Epithelial cell of prostate (primary cell): ENCODE results near the gene SIAH2.
A peak's percentile ranks its signal among the peaks of the same experiment; 100 is the strongest.

ENCODE experiments used
- DNase-seq: peaks from one replicate; pipeline ENCODE4 v3.0.0-alpha.2; 2011; ENCODE audit warnings: low read depth, low spot score
- H3K27ac ChIP-seq: fragments of 450-650 bp; 2 replicates; pipeline ENCODE4 v1.5.1; 2017; ENCODE audit warnings: mild to moderate bottlenecking

SIAH2 gene

DNA sequence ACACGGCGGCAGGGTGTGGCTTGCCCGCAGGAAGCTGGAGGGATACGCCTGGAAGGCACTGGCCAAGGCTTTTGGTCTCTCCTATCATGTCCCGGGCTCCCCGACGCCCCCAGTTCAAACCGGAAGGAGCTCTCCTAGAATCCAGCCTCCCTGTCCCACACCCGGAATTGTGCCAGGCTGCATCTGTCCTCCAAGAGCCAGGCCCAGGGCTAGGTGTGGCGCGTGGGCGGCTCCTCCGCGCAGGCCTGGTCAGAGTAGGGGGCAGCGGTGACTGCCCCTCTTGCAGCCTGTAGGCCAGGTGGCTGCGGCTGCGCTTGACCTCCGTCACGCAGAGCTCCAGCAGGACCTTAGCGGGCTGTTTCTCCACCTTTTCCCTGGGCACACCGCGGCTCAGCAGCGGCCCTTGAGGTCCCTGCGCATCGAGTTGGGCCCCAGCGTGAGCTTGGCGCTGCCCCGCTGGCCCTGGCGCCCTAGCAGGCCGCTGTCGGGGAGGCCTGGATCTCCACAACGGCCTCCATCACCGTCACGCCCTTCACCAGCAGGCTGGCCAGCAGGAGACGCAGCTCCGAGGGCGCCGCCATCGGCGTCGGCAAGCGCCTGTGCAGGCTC is 15.9 kb upstream of the SIAH2 start:
- DNase-seq, result no peak
- no peak overlapping the region for H3K27ac ChIP-seq

DNA sequence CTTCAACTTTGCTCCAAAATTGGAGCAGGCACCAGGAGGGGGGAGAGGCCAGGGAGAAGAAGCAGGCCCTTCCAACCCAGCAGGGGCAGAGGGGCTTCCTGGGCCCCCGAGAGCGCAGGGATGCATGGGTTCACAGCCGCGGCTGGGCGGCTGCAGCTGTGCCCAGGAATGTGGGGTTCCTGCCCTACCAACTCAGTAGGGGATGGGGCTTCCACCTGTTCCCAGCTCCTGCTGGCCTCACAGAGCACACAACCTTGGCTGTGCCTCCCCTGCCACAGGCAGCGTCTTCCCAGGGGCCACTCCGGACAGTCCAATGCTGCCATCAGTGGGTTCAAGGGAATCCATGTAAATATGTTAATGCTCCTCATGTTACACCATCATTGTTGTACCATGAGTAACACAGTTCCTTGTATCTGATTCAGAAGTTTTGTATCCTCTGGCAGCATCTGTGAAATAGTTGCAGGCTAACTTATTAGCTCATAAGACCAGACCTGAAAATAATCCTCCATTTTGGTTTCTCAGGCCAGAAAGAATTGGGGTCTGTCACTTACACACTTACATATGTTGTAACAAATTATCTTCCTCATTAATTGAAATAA is 12.1 kb upstream of the SIAH2 start:
- peak overlapping the region; percentile 29 for H3K27ac ChIP-seq
- DNase-seq, result no peak

GRCh38 chr3:150773616-150774192 is 10.7 kb upstream of the SIAH2 start:
- no peak for DNase-seq
- H3K27ac ChIP-seq, result no peak overlapping the region

- H3K27ac ChIP-seq, result no peak overlapping the region
These were observed 8.6 kb upstream of the SIAH2 start for GRCh38 chr3:150771600-150771999.

DNA sequence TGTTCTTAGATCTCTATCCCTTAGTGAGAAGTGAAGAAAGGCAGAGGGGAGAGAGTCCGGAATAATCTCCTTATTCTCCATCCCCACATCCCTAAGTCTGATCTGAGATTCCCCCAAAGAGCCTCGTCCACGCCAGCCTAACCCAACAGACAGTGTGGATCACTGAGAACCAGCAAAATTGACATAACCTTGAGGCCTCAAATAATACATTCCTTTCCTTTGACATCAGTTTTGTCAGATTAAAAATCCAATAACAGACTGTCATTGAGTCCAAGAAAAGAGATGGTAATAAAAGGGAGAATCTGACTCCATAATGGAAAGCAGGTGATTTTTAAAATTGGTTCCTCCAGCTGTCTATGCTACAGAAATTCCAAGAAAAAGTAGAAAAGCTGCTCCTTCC is 7.7 kb upstream of the SIAH2 start:
- H3K27ac ChIP-seq, result no peak overlapping the region
- DNase-seq, result no peak

More at GRCh38 chr3:150771600-150771999, 8.6 kb upstream of the SIAH2 start:
- DNase-seq, result no peak

DNA sequence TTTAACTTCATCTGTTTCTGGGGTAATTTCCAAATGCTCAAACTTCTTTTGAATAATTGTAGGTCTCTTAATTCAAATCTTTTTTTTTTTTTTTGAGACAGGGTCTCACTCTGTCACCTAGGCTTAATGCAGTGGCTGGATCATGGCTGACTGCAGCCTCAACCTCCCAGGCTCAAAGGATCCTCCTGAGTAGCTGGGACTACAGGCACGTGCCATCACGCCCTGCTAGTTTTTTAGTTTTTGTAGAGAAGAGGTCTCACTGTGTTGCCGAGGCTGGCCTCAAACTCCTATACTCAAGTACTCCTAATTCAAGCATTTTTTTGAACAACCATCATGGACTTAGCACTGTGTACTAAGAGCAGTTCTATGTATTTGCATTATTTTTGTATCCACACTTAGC is 3.8 kb upstream of the SIAH2 start:
- H3K27ac ChIP-seq, result no peak overlapping the region
- DNase-seq, result no peak

DNA sequence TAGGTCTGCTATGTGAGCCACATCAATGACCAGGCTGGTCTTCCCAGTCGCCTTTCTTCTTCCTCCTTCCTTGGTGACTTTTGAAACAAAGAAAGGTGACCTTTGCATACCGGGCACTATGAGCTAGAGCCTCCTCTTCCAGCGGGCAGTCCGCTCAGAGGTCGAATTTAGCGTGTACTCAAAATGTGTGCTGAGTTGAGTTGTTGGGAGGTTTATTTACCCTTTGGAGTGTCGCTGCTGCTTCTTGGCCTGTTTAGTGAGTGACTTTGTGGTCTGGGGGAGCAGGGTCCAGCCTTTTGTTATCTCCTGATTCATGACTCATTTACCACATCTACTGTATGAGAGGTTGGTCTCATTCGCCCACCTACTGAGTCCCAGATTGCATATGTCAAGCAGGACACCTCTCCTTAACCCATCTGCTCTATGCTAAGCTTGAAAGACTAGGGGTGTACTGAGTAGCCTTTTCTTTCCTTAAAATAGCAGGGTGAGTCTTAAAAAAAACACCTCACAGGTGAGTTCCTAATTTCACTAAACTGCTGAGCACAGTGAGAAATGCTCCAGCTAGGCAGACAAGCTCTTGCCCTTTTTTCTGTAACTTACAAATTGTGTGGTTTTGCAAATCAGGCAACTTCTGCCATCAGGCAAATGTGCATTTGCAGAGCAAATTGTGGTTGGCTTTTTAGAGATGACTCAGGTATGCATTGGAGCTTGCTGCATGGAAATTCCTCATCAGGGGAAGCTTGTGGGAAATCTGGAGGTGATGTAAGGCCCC is 3.2 kb upstream of the SIAH2 start:
- no peak for DNase-seq
- no peak overlapping the region for H3K27ac ChIP-seq

- DNase-seq, result no peak
These were observed 2.0 kb upstream of the SIAH2 start for GRCh38 chr3:150764967-150765366.

GRCh38 chr3:150764566-150764965 is 1.6 kb upstream of the SIAH2 start:
- H3K27ac ChIP-seq, result peak overlapping the region; percentile 96
- DNase-seq, result no peak

More at GRCh38 chr3:150764967-150765366, 2.0 kb upstream of the SIAH2 start:
- no peak overlapping the region for H3K27ac ChIP-seq

GRCh38 chr3:150763841-150764483 is 993 bp upstream of the SIAH2 start:
- H3K27ac ChIP-seq, result peak overlapping the region; percentile 96
- no peak for DNase-seq

DNA sequence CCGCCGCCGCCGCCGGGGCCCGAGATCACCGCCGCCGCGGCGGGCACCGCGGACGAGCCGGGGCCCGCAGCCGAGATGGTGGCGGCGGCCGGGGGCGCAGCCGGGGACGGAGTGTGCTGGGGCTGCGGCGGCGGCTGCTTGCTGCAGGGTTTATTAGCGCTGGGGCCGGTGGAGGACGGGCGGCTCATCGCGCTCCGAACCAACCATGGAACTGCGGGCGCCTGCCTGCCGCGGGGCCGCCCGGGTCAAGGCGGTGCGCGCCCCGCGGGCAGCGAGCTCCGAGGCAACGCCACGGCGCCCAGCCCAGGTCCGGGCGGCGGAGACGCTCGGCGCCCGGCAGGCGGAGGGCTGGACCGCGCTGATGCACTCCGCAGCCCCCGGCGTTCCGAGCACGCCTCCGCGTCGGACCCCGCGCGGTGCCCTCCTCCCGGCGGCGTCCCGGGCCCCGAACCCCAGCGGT is 277 bp downstream of the SIAH2 start:
- DNase-seq, result no peak
- H3K27ac ChIP-seq, result peak overlapping the region; percentile 96

DNA sequence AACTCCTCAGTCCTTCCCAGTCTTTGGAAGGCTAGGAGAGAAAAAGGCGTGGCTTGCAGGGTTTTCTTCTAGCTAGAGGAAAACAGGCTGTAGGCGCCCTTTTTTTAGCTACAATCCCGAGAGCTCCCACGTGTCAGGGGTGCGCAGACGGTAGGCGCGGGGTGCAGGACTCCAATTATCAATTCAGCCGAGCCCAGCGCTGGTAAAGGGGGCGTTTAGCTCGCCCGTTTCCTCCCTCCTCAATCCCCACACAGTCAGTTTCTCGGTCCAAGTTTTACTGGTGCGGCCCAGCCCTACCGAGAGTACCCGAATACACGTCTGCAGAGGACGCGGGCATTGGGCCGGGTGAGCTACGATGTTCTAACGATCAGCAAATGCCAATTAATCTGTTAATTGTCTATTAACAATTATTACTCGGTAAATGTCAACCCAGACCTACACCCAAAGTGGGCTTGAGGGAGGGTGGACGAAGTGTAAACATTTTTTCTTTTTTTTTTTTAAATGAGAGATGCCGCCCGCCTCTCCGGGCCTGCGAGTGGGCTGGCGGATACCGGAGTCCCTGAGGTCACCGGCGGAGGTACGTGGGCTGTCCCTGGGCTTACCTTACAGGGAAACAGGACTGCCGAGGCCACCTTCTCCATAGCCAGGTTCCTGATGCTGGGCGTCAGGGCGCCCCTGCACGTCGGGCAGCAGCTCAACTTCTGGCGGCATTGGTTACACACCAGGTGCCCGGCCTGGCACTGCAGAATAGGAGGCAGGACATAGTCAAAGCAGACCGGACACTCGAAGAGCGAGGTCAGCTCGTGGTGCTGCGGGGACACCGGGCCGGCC is 923 bp downstream of the SIAH2 start:
- peak overlapping the region; percentile 96 for H3K27ac ChIP-seq
- DNase-seq, result no peak

GRCh38 chr3:150760431-150761200 is 2.4 kb downstream of the SIAH2 start:
- peak overlapping the region; percentile 96 for H3K27ac ChIP-seq
- no peak for DNase-seq

DNA sequence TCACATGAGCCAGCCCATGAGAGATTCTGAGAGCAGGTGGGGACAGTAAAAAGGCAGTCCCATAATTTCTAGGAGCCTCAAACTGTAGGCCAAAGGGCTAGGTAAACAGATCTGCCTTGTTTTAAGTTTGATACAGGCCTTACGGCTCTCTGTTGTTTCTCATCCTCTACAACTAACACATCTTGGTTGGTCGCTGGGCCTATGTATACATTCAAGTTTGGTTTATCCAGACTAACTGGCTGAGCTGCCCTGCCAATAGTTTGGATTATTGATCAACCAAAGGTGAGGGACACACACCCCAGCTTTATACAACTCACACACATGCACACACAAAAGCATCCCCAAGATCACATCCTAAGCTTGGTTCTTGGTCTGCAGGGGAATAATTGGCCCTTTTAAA is 3.0 kb downstream of the SIAH2 start:
- H3K27ac ChIP-seq, result peak overlapping the region; percentile 96
- no peak for DNase-seq

DNA sequence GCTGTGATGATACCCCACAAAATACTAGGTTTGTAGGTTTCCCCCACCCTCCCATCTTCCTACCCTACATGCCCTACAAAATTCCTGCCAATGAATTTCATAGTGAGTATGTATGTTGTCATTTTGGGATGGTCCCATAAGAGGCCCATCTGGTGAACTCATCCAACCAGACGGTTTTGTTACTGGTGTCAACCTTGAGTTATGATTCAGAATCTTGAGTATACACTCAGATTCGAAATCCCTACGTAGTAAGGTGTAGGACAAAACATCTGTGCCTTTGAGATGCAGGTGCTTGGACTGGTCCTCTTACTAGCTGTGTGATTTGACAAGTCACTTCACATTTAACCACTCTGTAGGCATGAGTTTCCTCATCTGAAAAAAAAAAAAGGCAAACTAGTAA is 3.6 kb downstream of the SIAH2 start:
- DNase-seq, result peak; percentile 79
- peak overlapping the region; percentile 96 for H3K27ac ChIP-seq

DNA sequence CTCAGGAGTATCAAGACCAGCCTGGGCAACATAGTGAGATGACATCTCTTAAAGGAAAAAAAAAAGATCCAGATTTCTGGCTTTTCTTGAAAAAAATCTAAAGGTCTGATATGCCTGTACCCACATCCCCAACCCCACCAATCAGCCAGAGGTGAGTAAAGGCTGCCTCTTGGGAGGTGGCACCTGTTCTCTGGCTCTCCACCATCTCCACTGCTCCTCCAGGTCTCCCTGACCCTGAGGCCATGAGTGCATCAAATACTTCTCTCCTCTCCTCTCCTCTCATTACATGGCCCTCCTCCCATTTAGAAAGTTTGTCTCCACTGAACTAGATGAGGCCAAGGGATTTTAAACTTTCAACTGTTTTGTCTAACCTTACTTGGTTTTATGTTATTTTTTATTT is 5.2 kb downstream of the SIAH2 start:
- no peak for DNase-seq
- H3K27ac ChIP-seq, result peak overlapping the region; percentile 96

DNA sequence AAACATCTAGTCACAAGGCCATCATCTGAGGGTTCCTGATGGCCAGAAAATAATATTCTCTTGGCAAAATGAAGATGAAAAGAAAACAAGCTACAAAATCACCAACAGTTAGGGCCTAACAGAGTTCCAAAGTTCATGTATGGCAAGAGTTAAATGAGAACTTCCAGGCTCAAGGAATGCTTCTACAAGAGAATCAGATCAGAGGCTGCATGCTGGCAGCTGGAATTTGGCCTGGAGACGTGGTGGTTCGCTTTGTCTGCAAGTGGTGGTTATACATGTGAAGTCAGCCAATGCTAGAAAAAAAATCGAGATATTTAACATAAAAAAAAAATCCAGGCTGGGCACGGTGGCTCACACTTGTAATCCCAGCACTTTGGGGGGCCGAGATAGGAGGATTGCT is 5.6 kb downstream of the SIAH2 start:
- H3K27ac ChIP-seq, result peak overlapping the region; percentile 96

GRCh38 chr3:150756491-150757059 is 6.4 kb downstream of the SIAH2 start:
- H3K27ac ChIP-seq, result peak overlapping the region; percentile 48
- DNase-seq, result no peak

More for the DNA sequence above, 5.6 kb downstream of the SIAH2 start:
- DNase-seq, result no peak

GRCh38 chr3:150755902-150756301 is 7.1 kb downstream of the SIAH2 start:
- no peak for DNase-seq
- H3K27ac ChIP-seq, result peak overlapping the region; percentile 48
